ENCODE data around the gene BCAT1. TPM values are rescaled to one million over a fixed set of nuclear protein-coding genes. Genes with fewer than 3 reads are reported as not detected.
A peak's percentile ranks its signal among the peaks of the same experiment; 100 is the strongest.

Gene BCAT1
- total and polyA plus RNA-seq, 2 experiments from 2014 or later: 60.6 to 72.1 TPM

- DNase-seq: no peak
- Histone ChIP-seq H2AFZ (no peak overlapping the region), H3K4me2 (ENCODE audit: unreplicated experiment) (no peak overlapping the region), H3K79me2 (ENCODE audit: insufficient read depth) (no peaks in the 10 kb centered on the region), H3K9me2 (ENCODE audit: insufficient read depth) (no peaks in the 10 kb centered on the region), H3K9ac (no peak overlapping the region), H3K4me3 (no peak overlapping the region), H3K9me3 (ENCODE audit: low read depth) (no peaks in the 10 kb centered on the region), H3K4me1 (ENCODE audit: insufficient read depth) (no peaks in the 10 kb centered on the region), H3K27me3 (replicated peaks; ENCODE audit: insufficient read depth) (no peaks in the 10 kb centered on the region), H3K27ac (no peak overlapping the region), H3F3A (ENCODE audit: insufficient read depth) (peaks cover 6% of the 10 kb centered on the region), H4K20me1 (ENCODE audit: insufficient read depth) (no peaks in the 10 kb centered on the region), H3K36me3 (ENCODE audit: low read depth) (no peaks in the 10 kb centered on the region)
- 77 to 79% methylated on average over 3 of the region's 3 CpGs for WGBS, 2 experiments (ENCODE audit: low coverage in 1 of 2, low lambda C conversion rate in 2 of 2, missing lambda C conversion rate in 2 of 2)
- TF ChIP-seq EZH2 (IDR thresholded peaks at IDR 0.05; ENCODE audit: insufficient read depth, poor library complexity, severe bottlenecking): no peak
- TF ChIP-seq EZH2phosphoT487 (IDR thresholded peaks at IDR 0.05; ENCODE audit: insufficient read depth, low read depth): no peak
- in situ Hi-C loops (cut with MboI): no loop called here
These were observed 6.5 kb upstream of the BCAT1 start for GRCh38 chr12:24955389-24955788.

GRCh38 chr12:24954261-24954660, 5.4 kb upstream of the BCAT1 start:
- no peak for TF ChIP-seq EZH2phosphoT487 (IDR thresholded peaks at IDR 0.05; ENCODE audit: insufficient read depth, low read depth)
- TF ChIP-seq EZH2 (IDR thresholded peaks at IDR 0.05; ENCODE audit: insufficient read depth, poor library complexity, severe bottlenecking): no peak
- H4K20me1 ChIP-seq (ENCODE audit: insufficient read depth): no peaks in the 10 kb centered on the region
- in situ Hi-C loops (cut with MboI): no loop called here
- no peaks in the 10 kb centered on the region for H3K9me2 ChIP-seq (ENCODE audit: insufficient read depth)
- no peak overlapping the region for H2AFZ ChIP-seq
- H3K79me2 ChIP-seq (ENCODE audit: insufficient read depth): no peaks in the 10 kb centered on the region
- no peak overlapping the region for H3K27ac ChIP-seq
- no peak for DNase-seq
- no peaks in the 10 kb centered on the region for H3K27me3 ChIP-seq (replicated peaks; ENCODE audit: insufficient read depth)
- no peak overlapping the region for H3K9ac ChIP-seq
- no peaks in the 10 kb centered on the region for H3K36me3 ChIP-seq (ENCODE audit: low read depth)
- no peak overlapping the region for H3K4me2 ChIP-seq (ENCODE audit: unreplicated experiment)
- H3K4me3 ChIP-seq: no peak overlapping the region
- no peaks in the 10 kb centered on the region for H3K9me3 ChIP-seq (ENCODE audit: low read depth)
- WGBS, 2 experiments (ENCODE audit: low coverage in 1 of 2, low lambda C conversion rate in 2 of 2, missing lambda C conversion rate in 2 of 2): 64 to 67% methylated on average over 3 of the region's 3 CpGs
- H3F3A ChIP-seq (ENCODE audit: insufficient read depth): peaks cover 17% of the 10 kb centered on the region
- peaks cover 1% of the 10 kb centered on the region for H3K4me1 ChIP-seq (ENCODE audit: insufficient read depth)

- H3K27ac ChIP-seq: no peak overlapping the region
- peaks cover 11% of the 10 kb centered on the region for H3K79me2 ChIP-seq (ENCODE audit: insufficient read depth)
- TF ChIP-seq EZH2phosphoT487 (IDR thresholded peaks at IDR 0.05; ENCODE audit: insufficient read depth, low read depth) (no peak), EZH2 (IDR thresholded peaks at IDR 0.05; ENCODE audit: insufficient read depth, poor library complexity, severe bottlenecking) (no peak)
- H3K4me2 ChIP-seq (ENCODE audit: unreplicated experiment): no peak overlapping the region
- no peaks in the 10 kb centered on the region for H3K9me2 ChIP-seq (ENCODE audit: insufficient read depth)
- no peak for DNase-seq
- no peak overlapping the region for H2AFZ ChIP-seq
- no peaks in the 10 kb centered on the region for H3K36me3 ChIP-seq (ENCODE audit: low read depth)
- H3K9ac ChIP-seq: no peak overlapping the region
- H3K4me1 ChIP-seq (ENCODE audit: insufficient read depth): peaks cover 8% of the 10 kb centered on the region
- H3K27me3 ChIP-seq (replicated peaks; ENCODE audit: insufficient read depth): no peaks in the 10 kb centered on the region
- H3F3A ChIP-seq (ENCODE audit: insufficient read depth): peaks cover 21% of the 10 kb centered on the region
- H3K4me3 ChIP-seq: no peak overlapping the region
- 70 to 72% methylated on average over 1 of the region's 1 CpG for whole genome bisulfite sequencing, 2 experiments (ENCODE audit: low coverage in 1 of 2, low lambda C conversion rate in 2 of 2, missing lambda C conversion rate in 2 of 2)
- no peaks in the 10 kb centered on the region for H4K20me1 ChIP-seq (ENCODE audit: insufficient read depth)
- in situ Hi-C loops (cut with MboI): no loop called here
- H3K9me3 ChIP-seq (ENCODE audit: low read depth): no peaks in the 10 kb centered on the region
These were observed 3.5 kb upstream of the BCAT1 start for GRCh38 chr12:24952389-24952788.

DNA sequence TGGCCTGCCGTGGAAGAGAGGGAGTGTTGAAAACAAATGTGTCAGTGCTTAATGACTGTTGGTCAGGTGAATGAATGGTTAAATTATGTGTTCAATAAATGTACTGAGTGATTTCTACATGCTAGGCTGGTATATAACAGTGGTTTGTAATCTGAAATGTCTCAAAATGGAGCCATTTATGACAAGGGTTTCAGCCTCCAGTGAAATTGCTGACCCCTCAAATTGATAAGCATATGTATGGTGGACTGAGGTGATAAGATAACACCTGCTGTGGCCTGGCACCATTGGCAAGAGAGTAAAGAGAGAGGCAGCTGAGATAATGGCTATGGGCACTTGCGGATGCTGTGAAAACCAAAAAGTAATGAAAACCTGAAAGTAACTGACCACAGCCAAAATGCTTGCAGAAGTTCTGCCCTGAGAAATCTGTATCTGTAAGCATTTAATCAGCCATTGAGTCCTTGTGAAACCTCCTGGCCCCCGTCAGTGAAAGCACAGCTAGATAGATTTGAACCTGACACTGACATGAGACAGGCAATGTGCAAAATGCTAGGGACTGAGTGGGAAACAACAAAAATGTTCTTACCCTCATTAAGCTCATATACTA, 1.4 kb upstream of the BCAT1 start:
- no peak overlapping the region for H3K4me3 ChIP-seq
- H3K27me3 ChIP-seq (replicated peaks; ENCODE audit: insufficient read depth): no peaks in the 10 kb centered on the region
- H3K9ac ChIP-seq: no peak overlapping the region
- peaks cover 2% of the 10 kb centered on the region; the same call in 1 of the 2 replicates for H3K36me3 ChIP-seq (ENCODE audit: low read depth)
- peaks cover 31% of the 10 kb centered on the region for H3K79me2 ChIP-seq (ENCODE audit: insufficient read depth)
- H3K9me2 ChIP-seq (ENCODE audit: insufficient read depth): no peaks in the 10 kb centered on the region
- H2AFZ ChIP-seq: peak overlapping the region; percentile 42
- no peak overlapping the region for H3K4me2 ChIP-seq (ENCODE audit: unreplicated experiment)
- H3F3A ChIP-seq (ENCODE audit: insufficient read depth): peaks cover 25% of the 10 kb centered on the region
- no peak for DNase-seq
- 57 to 62% methylated on average over 3 of the region's 3 CpGs for WGBS, 2 experiments (ENCODE audit: low coverage in 1 of 2, low lambda C conversion rate in 2 of 2, missing lambda C conversion rate in 2 of 2)
- no peaks in the 10 kb centered on the region for H3K9me3 ChIP-seq (ENCODE audit: low read depth)
- in situ Hi-C loops (cut with MboI): no loop called here
- H4K20me1 ChIP-seq (ENCODE audit: insufficient read depth): no peaks in the 10 kb centered on the region
- peaks cover 22% of the 10 kb centered on the region for H3K4me1 ChIP-seq (ENCODE audit: insufficient read depth)
- no peak overlapping the region for H3K27ac ChIP-seq
- TF ChIP-seq EZH2phosphoT487 (IDR thresholded peaks at IDR 0.05; ENCODE audit: insufficient read depth, low read depth) (no peak), EZH2 (IDR thresholded peaks at IDR 0.05; ENCODE audit: insufficient read depth, poor library complexity, severe bottlenecking) (no peak)

Data from GM23248 (cell line).